Measurements from ENCODE around the gene USP7.

USP7 gene

GRCh38 chr16:9004183-9004582, 40.5 kb upstream of the USP7 start:
- no peak for DNase-seq (ENCODE audit: extremely low spot score)
- CTCF ChIA-PET: interaction anchor here (1.0 to 3.0 kb wide), 3 partner anchors 9 to 29 kb away, joined by 4 to 9 read pairs (median 7); no protein-coding TSS in a partner anchor
- no peak for TF ChIP-seq CTCF (IDR thresholded peaks at IDR 0.05; ENCODE audit: control extremely low read depth, extremely low read depth, low read depth, missing control alignments)
- POLR2A ChIA-PET: no interaction called here

- DNase-seq (ENCODE audit: extremely low spot score): no peak
- POLR2A ChIA-PET: no interaction called here
- CTCF ChIA-PET: interaction anchor here (1.0 to 3.0 kb wide), 5 partner anchors 9 to 124 kb away, joined by 3 to 9 read pairs (median 4); no protein-coding TSS in a partner anchor
- no peak for TF ChIP-seq CTCF (IDR thresholded peaks at IDR 0.05; ENCODE audit: control extremely low read depth, extremely low read depth, low read depth, missing control alignments)
Observed at GRCh38 chr16:9003763-9004162, 40.1 kb upstream of the USP7 start.

DNA sequence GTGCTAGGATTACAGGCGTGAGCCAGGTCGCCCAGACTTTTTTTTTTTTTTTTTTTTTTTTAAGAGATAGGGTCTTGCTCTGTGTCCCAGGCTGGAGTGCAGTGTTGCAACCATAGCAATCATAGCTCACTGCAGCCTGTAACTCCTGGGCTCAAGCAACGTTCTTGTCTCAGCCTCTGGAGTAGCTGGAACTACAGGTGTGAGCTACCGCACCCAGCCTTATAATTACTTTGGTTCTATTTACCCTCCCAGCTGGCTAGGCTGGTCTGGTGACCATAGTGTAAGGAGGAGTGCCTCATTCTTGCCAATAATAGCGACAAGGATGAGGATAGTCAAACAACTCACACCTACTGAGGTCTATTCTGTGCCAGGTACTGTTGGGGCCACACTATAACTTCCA, 39.6 kb upstream of the USP7 start:
- POLR2A ChIA-PET: no interaction called here
- no peak for DNase-seq (ENCODE audit: extremely low spot score)
- CTCF ChIA-PET: interaction anchor here (1.1 to 3.0 kb wide), 6 partner anchors 10 to 123 kb away, joined by 3 to 9 read pairs (median 4); no protein-coding TSS in a partner anchor
- TF ChIP-seq CTCF (IDR thresholded peaks at IDR 0.05; ENCODE audit: control extremely low read depth, extremely low read depth, low read depth, missing control alignments): no peak

DNA sequence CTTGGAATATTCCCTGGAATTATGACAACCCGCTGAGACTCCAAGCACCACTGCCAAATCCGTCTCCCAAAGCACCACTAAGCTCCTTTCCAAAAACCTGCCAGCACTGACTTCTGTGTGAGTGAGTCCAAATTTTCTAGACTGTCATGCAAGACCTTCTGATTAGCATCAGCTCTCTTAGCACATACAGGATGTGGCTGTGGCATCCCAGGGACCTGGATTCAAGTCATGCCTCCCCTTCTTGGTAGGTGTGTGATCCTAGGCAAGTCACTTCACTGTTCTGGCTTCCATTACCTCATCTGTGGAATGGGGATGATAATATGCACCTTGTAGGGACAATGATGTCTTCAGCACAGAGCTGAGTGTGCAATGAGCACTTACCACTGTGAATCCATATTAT, 38.3 kb upstream of the USP7 start:
- POLR2A ChIA-PET: interaction anchor here (0.6 kb wide), 1 partner anchor 33 kb away, joined by 3 read pairs; no protein-coding TSS in a partner anchor
- TF ChIP-seq CTCF (IDR thresholded peaks at IDR 0.05; ENCODE audit: control extremely low read depth, extremely low read depth, low read depth, missing control alignments): no peak
- CTCF ChIA-PET: interaction anchor here (1.3 to 1.8 kb wide), 4 partner anchors 9 to 21 kb away, joined by 3 to 6 read pairs (median 4); no protein-coding TSS in a partner anchor
- no peak for DNase-seq (ENCODE audit: extremely low spot score)

DNA sequence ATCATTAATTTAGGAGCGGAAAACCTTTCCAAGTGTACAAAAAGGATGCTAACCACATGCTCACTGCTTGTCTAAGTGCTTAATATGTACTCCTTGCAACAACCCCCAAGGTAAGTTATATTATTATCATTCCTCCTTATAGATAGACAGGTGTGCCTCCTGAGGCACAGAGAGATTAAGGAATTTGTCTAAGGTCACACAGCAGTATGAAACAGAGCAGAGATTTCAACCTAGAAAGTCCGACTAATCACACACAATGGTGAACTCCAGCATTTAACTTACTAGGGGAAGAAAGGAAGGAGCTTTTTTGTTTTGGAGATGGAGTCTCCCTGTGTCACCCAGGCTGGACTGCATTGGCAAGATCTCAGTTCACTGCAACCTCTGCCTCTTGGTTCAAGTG, 37.0 kb upstream of the USP7 start:
- DNase-seq (ENCODE audit: extremely low spot score): no peak
- POLR2A ChIA-PET: no interaction called here
- CTCF ChIA-PET: interaction anchor here (1.3 to 1.7 kb wide), 3 partner anchors 8 to 22 kb away, joined by 3 to 6 read pairs (median 6); no protein-coding TSS in a partner anchor
- TF ChIP-seq CTCF (IDR thresholded peaks at IDR 0.05; ENCODE audit: control extremely low read depth, extremely low read depth, low read depth, missing control alignments): no peak

GRCh38 chr16:8999800-9000199, 36.1 kb upstream of the USP7 start:
- no peak for DNase-seq (ENCODE audit: extremely low spot score)
- CTCF ChIA-PET: interaction anchor here (1.3 kb wide), 1 partner anchor 9 kb away, joined by 6 read pairs; no protein-coding TSS in a partner anchor
- TF ChIP-seq CTCF (IDR thresholded peaks at IDR 0.05; ENCODE audit: control extremely low read depth, extremely low read depth, low read depth, missing control alignments): no peak
- POLR2A ChIA-PET: no interaction called here

Measured in GM10248 (cell line).